LHCN-M2 (cell line): ENCODE results near the gene KCNMA1. TPM values are rescaled to one million over a fixed set of nuclear protein-coding genes. Genes with fewer than 3 reads are reported as not detected.

Source experiments
- DNase-seq: peaks from one replicate; pipeline ENCODE4 v3.0.0-alpha.2; 2012; ENCODE audit warnings: low read depth
- total RNA-seq: library from RNA; depleted of rRNA; stranded (reverse); fragments of >200 nt; gene quantifications from 2 replicates; pipeline ENCODE4 v1.2.3, GENCODE V29; 2014

The KCNMA1 gene
- total RNA-seq, 1 experiment from 2014 or later, result 28.6 TPM

- no peak for DNase-seq
Observed at GRCh38 chr10:77121829-77122228, 515.8 kb downstream of the KCNMA1 start.

- DNase-seq, result no peak
Observed at GRCh38 chr10:77120666-77121376, 516.8 kb downstream of the KCNMA1 start.

GRCh38 chr10:77120012-77120411, 517.6 kb downstream of the KCNMA1 start:
- no peak for DNase-seq

- no peak for DNase-seq
Observed at GRCh38 chr10:77118603-77119282, 518.9 kb downstream of the KCNMA1 start.

GRCh38 chr10:77117501-77117900, 520.1 kb downstream of the KCNMA1 start:
- DNase-seq, result peak; percentile 68

- DNase-seq, result no peak
Observed at GRCh38 chr10:77116904-77117303, 520.7 kb downstream of the KCNMA1 start.

GRCh38 chr10:77114181-77114821, 523.3 kb downstream of the KCNMA1 start:
- no peak for DNase-seq

- peak; percentile 72 for DNase-seq
Observed at GRCh38 chr10:77111611-77112550, 525.7 kb downstream of the KCNMA1 start.

GRCh38 chr10:77110757-77111156, 526.9 kb downstream of the KCNMA1 start:
- no peak for DNase-seq

GRCh38 chr10:77109351-77109994, 528.1 kb downstream of the KCNMA1 start:
- no peak for DNase-seq

GRCh38 chr10:77106676-77107075, 530.9 kb downstream of the KCNMA1 start:
- DNase-seq, result no peak

- DNase-seq, result no peak
Observed at GRCh38 chr10:77105761-77106221, 531.8 kb downstream of the KCNMA1 start.

GRCh38 chr10:77104459-77104980, 533.1 kb downstream of the KCNMA1 start:
- DNase-seq, result peak; percentile 58

GRCh38 chr10:77103213-77103612, 534.4 kb downstream of the KCNMA1 start:
- DNase-seq, result no peak

GRCh38 chr10:77101341-77101740, 536.3 kb downstream of the KCNMA1 start:
- DNase-seq, result no peak

GRCh38 chr10:77099136-77099535, 538.5 kb downstream of the KCNMA1 start:
- no peak for DNase-seq

- no peak for DNase-seq
Observed at GRCh38 chr10:77097625-77098024, 540.0 kb downstream of the KCNMA1 start.

- DNase-seq, result no peak
Observed at GRCh38 chr10:77093126-77093525, 544.5 kb downstream of the KCNMA1 start.

GRCh38 chr10:77091597-77092165, 545.9 kb downstream of the KCNMA1 start:
- no peak for DNase-seq
